Mesendoderm (in vitro differentiated cells): ENCODE measurements around the gene NXPH2.

Experiments used
- DNase-seq: peaks from one replicate; pipeline ENCODE4 v3.0.0; 2013
- H2AK5ac ChIP-seq: 2 replicates; pipeline ENCODE4 v1.6.1; 2013; ENCODE audit warnings: low read length, inconsistent platforms
- H2BK120ac ChIP-seq: 2 replicates; pipeline ENCODE4 v1.6.1; 2013; ENCODE audit warnings: low read depth, mild to moderate bottlenecking, low read length, moderate library complexity, mixed read lengths
- H2BK15ac ChIP-seq: replicated peaks from 2 replicates; pipeline ENCODE4 v1.6.1; 2013; ENCODE audit warnings: low read depth, mild to moderate bottlenecking, moderate library complexity
- H2BK5ac ChIP-seq: 2 replicates; pipeline ENCODE4 v1.6.1; 2013; ENCODE audit warnings: low read length, inconsistent platforms
- H3K18ac ChIP-seq: 2 replicates; pipeline ENCODE4 v1.6.1; 2013; ENCODE audit warnings: mild to moderate bottlenecking, low read length, mixed read lengths
- H3K23ac ChIP-seq: one replicate; pipeline ENCODE4 v1.6.1; 2013; ENCODE audit warnings: low read length
- H3K27ac ChIP-seq: 2 replicates; pipeline ENCODE4 v1.5.1; 2013; ENCODE audit warnings: low read depth, mild to moderate bottlenecking, inconsistent platforms, low read length, moderate library complexity
- H3K27me3 ChIP-seq: 2 replicates; pipeline ENCODE4 v1.6.1; 2013; ENCODE audit warnings: low read length, control low read depth, mild to moderate bottlenecking, inconsistent platforms; ENCODE audit not compliant: insufficient read depth, poor library complexity
- H3K36me3 ChIP-seq: 2 replicates; pipeline ENCODE4 v1.6.1; 2013; ENCODE audit warnings: low read length, inconsistent platforms; ENCODE audit not compliant: control insufficient read depth, insufficient read depth
- H3K4ac ChIP-seq: one replicate; pipeline ENCODE4 v1.6.1; 2013; ENCODE audit warnings: low read depth, mild to moderate bottlenecking, low read length, moderate library complexity
- H3K4me1 ChIP-seq: 2 replicates; pipeline ENCODE4 v1.6.1; 2013; ENCODE audit warnings: low read depth, low read length, inconsistent platforms; ENCODE audit not compliant: control insufficient read depth
- H3K4me2 ChIP-seq: 2 replicates; pipeline ENCODE4 v1.6.1; 2013; ENCODE audit warnings: low read length
- H3K4me3 ChIP-seq: 2 replicates; pipeline ENCODE4 v1.5.1; 2013; ENCODE audit warnings: mild to moderate bottlenecking, low read length
- H3K56ac ChIP-seq: one replicate; pipeline ENCODE4 v1.6.1; 2013; ENCODE audit warnings: low read length
- H3K79me1 ChIP-seq: 2 replicates; pipeline ENCODE4 v1.6.1; 2013; ENCODE audit warnings: low read length, inconsistent platforms
- H3K79me2 ChIP-seq: 2 replicates; pipeline ENCODE4 v1.6.1; 2013; ENCODE audit warnings: mild to moderate bottlenecking, low read length; ENCODE audit not compliant: control insufficient read depth, insufficient read depth
- H3K9ac ChIP-seq: 2 replicates; pipeline ENCODE4 v1.6.1; 2013; ENCODE audit warnings: low read length, inconsistent platforms
- H4K5ac ChIP-seq: one replicate; pipeline ENCODE4 v1.6.1; 2013; ENCODE audit warnings: low read length
- H4K8ac ChIP-seq: one replicate; pipeline ENCODE4 v1.6.1; 2013; ENCODE audit warnings: low read depth, mild to moderate bottlenecking, control low read depth, low read length, moderate library complexity
- WGBS: extraction: QIAGEN DNeasy Blood & Tissue Kit; methylation state at CpG from one replicate; pipeline ENCODE4 v1.1.7; 2013; ENCODE audit warnings: low lambda C conversion rate, missing lambda C conversion rate; ENCODE audit not compliant: insufficient coverage; ENCODE audit errors: extremely low coverage; 5-methylcytosine and 5-hydroxymethylcytosine counted together

The NXPH2 gene

DNA sequence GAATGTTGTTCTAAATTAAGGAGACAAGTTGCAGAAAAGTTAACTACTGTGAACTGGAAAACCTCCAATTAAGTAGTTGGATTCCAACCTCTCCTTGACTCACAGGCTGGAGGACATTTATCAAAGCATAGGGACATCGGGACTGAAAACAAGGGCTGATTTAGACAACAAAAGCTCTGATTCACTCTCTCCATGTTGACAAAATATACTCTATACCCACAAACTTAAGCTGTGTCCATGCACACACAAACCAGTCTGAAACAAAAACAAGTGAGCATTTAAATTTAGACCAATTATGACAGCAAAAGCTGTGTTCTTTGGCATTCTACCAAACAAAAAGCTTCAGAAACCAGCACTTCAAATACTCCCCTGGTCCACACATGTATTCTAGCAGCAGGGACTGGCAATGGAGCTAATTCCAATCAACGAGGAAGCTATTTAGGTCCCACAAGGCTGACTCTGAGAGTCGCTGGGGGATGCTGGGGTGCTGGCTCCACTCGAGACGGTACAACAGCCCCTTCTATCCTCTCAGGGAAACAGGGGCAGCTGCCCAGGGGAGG, 71.4 kb downstream of the NXPH2 start:
- H3K27ac ChIP-seq: no peak overlapping the region
- no peak overlapping the region for H2BK15ac ChIP-seq
- no peak overlapping the region for H4K5ac ChIP-seq
- DNase-seq: no peak
- H2BK5ac ChIP-seq: no peak overlapping the region
- H4K8ac ChIP-seq: no peak overlapping the region
- H3K36me3 ChIP-seq: no peaks in the 10 kb centered on the region
- H3K79me1 ChIP-seq: no peaks in the 10 kb centered on the region
- no CpG with 5 or more reads among the region's 5 CpGs for WGBS
- no peak overlapping the region for H3K23ac ChIP-seq
- H3K27me3 ChIP-seq: no peaks in the 10 kb centered on the region
- no peak overlapping the region for H2AK5ac ChIP-seq
- no peaks in the 10 kb centered on the region for H3K4me1 ChIP-seq
- peak overlapping the region; percentile 47 for H3K18ac ChIP-seq
- no peak overlapping the region for H2BK120ac ChIP-seq
- H3K4me3 ChIP-seq: no peak overlapping the region
- H3K4me2 ChIP-seq: no peak overlapping the region
- H3K9ac ChIP-seq: no peak overlapping the region
- H3K79me2 ChIP-seq: no peaks in the 10 kb centered on the region
- no peak overlapping the region for H3K56ac ChIP-seq
- peak overlapping the region; percentile 16 for H3K4ac ChIP-seq

DNA sequence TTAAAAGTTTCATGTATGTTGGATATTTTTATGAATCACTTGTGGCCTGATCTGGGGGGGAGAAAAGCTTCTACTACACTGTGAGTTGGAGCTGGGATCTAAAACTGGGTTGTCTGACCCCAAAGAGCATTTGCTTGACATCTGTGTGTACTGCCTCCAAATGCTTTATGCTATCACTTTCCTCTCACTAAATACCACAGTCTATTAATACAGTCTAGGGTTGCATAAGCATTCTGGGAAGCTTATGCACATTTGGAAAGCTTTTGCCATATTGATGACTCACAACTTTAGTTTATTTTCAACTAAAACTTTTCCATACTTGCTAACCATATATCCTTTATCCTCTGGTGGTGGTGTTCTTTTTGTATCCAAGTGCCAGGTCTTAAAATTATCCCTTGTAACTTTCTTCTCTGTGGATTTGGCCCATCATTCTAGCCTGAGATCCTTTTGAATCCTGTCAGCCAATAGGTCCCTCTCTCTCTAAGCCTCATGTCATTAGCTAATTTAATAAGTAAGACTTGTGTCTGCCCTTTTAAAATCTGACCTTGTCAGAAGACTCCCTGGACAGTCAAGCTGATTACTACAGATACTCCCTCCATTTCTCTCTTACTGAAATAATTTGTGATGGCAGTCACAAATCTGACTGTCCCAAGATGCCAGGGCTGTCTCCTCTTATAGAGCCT, 72.7 kb downstream of the NXPH2 start:
- no peak overlapping the region for H2BK120ac ChIP-seq
- H3K79me1 ChIP-seq: no peaks in the 10 kb centered on the region
- no peak overlapping the region for H2BK15ac ChIP-seq
- no peaks in the 10 kb centered on the region for H3K4me1 ChIP-seq
- no peak overlapping the region for H2AK5ac ChIP-seq
- no peak overlapping the region for H3K18ac ChIP-seq
- no peak overlapping the region for H3K4ac ChIP-seq
- no peak overlapping the region for H3K56ac ChIP-seq
- no peak overlapping the region for H2BK5ac ChIP-seq
- no peak overlapping the region for H4K8ac ChIP-seq
- no peak for DNase-seq
- H4K5ac ChIP-seq: no peak overlapping the region
- no peaks in the 10 kb centered on the region for H3K27me3 ChIP-seq
- no peaks in the 10 kb centered on the region for H3K79me2 ChIP-seq
- H3K4me2 ChIP-seq: no peak overlapping the region
- H3K27ac ChIP-seq: no peak overlapping the region
- no peak overlapping the region for H3K4me3 ChIP-seq
- H3K36me3 ChIP-seq: no peaks in the 10 kb centered on the region
- no peak overlapping the region for H3K23ac ChIP-seq
- H3K9ac ChIP-seq: no peak overlapping the region

DNA sequence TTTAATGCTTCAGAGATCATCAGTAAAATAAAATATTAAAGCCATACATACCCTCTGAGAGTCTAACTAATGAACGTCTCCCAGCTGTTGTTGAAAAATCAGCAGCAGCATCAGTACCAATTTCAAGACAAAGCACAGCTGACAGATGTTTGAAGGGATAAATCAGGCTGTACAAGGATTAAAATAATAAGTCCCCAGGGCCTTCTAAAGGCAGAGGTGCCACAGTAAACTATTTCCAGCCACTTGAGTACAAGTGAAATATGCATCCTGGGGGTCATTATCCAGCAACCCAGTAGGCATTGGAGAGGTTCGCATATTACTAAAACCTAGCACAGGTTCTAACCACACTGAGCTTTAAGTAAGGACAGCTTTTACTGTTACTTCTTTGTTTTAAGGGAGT, 76.9 kb downstream of the NXPH2 start:
- Histone ChIP-seq H4K8ac (no peak overlapping the region), H3K56ac (no peak overlapping the region), H4K5ac (no peak overlapping the region), H3K18ac (no peak overlapping the region), H3K4me2 (no peak overlapping the region), H3K23ac (no peak overlapping the region), H3K27me3 (no peaks in the 10 kb centered on the region), H3K79me1 (no peaks in the 10 kb centered on the region), H2BK15ac (no peak overlapping the region), H3K4ac (no peak overlapping the region), H3K4me3 (no peak overlapping the region), H3K36me3 (no peaks in the 10 kb centered on the region), H3K9ac (no peak overlapping the region), H3K4me1 (peaks cover 3% of the 10 kb centered on the region), H2AK5ac (no peak overlapping the region), H3K27ac (no peak overlapping the region), H2BK5ac (no peak overlapping the region), H2BK120ac (no peak overlapping the region), H3K79me2 (no peaks in the 10 kb centered on the region)
- DNase-seq: no peak
- WGBS: no CpG with 5 or more reads among the region's 2 CpGs

DNA sequence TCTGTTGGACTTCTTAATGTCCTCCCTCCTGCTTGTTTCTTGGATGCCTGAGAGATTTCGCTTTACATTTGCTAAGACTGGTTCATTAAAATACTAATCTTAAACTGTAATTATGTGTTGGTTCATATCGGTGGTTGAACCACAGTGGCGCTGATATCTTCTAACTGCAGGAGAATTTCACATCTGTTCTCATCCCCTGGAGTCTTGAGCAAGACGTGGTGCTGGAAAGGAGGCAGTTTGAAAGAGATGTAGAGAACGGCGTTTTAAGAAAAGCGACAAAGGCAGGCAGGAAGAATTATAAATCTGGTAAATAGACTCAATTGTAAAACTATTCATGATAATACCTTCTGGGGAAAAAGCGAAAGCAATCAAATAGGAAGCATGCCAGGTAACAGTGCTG, 79.5 kb downstream of the NXPH2 start:
- Histone ChIP-seq H2BK5ac (no peak overlapping the region), H2BK120ac (no peak overlapping the region), H3K79me1 (no peaks in the 10 kb centered on the region), H3K27ac (no peak overlapping the region), H4K5ac (no peak overlapping the region), H3K79me2 (no peaks in the 10 kb centered on the region), H3K4me3 (no peak overlapping the region), H3K27me3 (no peaks in the 10 kb centered on the region), H3K56ac (no peak overlapping the region), H2BK15ac (no peak overlapping the region), H3K36me3 (no peaks in the 10 kb centered on the region), H4K8ac (no peak overlapping the region), H3K4me2 (no peak overlapping the region), H3K18ac (no peak overlapping the region), H3K4ac (no peak overlapping the region), H2AK5ac (no peak overlapping the region), H3K4me1 (peaks cover 3% of the 10 kb centered on the region), H3K23ac (no peak overlapping the region), H3K9ac (no peak overlapping the region)
- WGBS: no CpG with 5 or more reads among the region's 8 CpGs
- DNase-seq: no peak

DNA sequence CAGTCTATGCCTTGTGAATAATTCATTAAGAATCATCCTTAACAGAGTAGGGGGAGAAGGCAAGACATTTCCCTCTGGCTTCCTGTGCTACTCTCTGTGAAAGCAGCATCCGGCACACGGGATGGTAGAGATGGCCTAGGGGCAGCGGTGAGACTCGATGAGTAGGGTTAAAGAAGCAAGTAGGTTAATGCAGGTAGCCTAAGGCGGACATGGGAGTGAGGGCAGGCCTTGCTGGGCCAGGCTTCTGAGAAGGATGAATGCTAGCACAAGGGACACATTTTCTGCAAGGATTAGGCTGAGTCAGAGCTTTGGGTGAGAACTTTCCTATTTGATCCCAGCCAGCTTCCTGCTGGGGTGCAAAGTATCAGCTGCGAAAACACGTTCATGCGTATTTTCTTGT, 80.8 kb downstream of the NXPH2 start:
- no CpG with 5 or more reads among the region's 8 CpGs for WGBS
- no peak overlapping the region for H3K4me2 ChIP-seq
- H2AK5ac ChIP-seq: no peak overlapping the region
- H2BK5ac ChIP-seq: no peak overlapping the region
- no peak overlapping the region for H3K4ac ChIP-seq
- H2BK15ac ChIP-seq: no peak overlapping the region
- H3K27ac ChIP-seq: peak overlapping the region; percentile 3
- H3K27me3 ChIP-seq: no peaks in the 10 kb centered on the region
- H2BK120ac ChIP-seq: no peak overlapping the region
- DNase-seq: peak; percentile 93
- H4K8ac ChIP-seq: no peak overlapping the region
- H3K36me3 ChIP-seq: no peaks in the 10 kb centered on the region
- no peak overlapping the region for H3K9ac ChIP-seq
- H3K4me1 ChIP-seq: peaks cover 3% of the 10 kb centered on the region
- H3K79me1 ChIP-seq: no peaks in the 10 kb centered on the region
- H3K56ac ChIP-seq: peak overlapping the region; percentile 37
- no peak overlapping the region for H4K5ac ChIP-seq
- H3K4me3 ChIP-seq: no peak overlapping the region
- no peak overlapping the region for H3K23ac ChIP-seq
- no peaks in the 10 kb centered on the region for H3K79me2 ChIP-seq
- no peak overlapping the region for H3K18ac ChIP-seq

DNA sequence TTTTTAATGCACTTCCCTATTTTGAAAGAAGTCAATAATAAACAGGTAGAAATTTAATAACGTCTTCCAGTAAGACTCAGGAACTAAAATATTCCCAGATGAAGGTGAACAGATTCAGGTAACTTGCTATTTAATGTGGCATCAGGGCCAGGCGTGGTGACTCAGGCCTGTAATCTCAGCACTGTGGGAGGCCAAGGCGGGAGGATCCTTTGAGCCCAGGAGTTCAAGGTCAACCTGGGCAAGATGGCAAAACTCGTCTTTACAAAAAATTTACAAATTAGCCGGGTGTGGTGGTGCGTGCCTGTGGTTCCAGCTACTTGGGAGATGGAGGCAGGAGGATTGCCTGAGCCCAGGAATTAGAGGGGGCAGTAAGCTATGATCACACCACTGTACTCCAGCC, 81.8 kb downstream of the NXPH2 start:
- peak; percentile 26 for DNase-seq
- H2BK15ac ChIP-seq: no peak overlapping the region
- no peak overlapping the region for H3K23ac ChIP-seq
- H3K18ac ChIP-seq: no peak overlapping the region
- H3K4me1 ChIP-seq: peaks cover 3% of the 10 kb centered on the region
- no peak overlapping the region for H4K5ac ChIP-seq
- no peaks in the 10 kb centered on the region for H3K36me3 ChIP-seq
- H4K8ac ChIP-seq: no peak overlapping the region
- H3K27me3 ChIP-seq: no peaks in the 10 kb centered on the region
- no peaks in the 10 kb centered on the region for H3K79me1 ChIP-seq
- no peak overlapping the region for H2BK120ac ChIP-seq
- WGBS: no CpG with 5 or more reads among the region's 6 CpGs
- no peak overlapping the region for H3K27ac ChIP-seq
- no peak overlapping the region for H3K4me3 ChIP-seq
- H2AK5ac ChIP-seq: no peak overlapping the region
- H3K56ac ChIP-seq: no peak overlapping the region
- H3K9ac ChIP-seq: no peak overlapping the region
- no peaks in the 10 kb centered on the region for H3K79me2 ChIP-seq
- no peak overlapping the region for H3K4me2 ChIP-seq
- no peak overlapping the region for H3K4ac ChIP-seq
- no peak overlapping the region for H2BK5ac ChIP-seq
